Endothelial cell of umbilical vein (primary cell): ENCODE data around the gene CCNK.

Experiments
- EZH2 ChIP-seq: IDR thresholded peaks from 2 replicates; pipeline ENCODE4 v1.6.1; 2012; ENCODE audit warnings: borderline replicate concordance, low read depth, mild to moderate bottlenecking, moderate library complexity, low read length, inconsistent platforms; ENCODE audit not compliant: severe bottlenecking
- GATA2 ChIP-seq: IDR thresholded peaks from 2 replicates; pipeline ENCODE4 v1.7.0; 2011; ENCODE audit warnings: low read depth, mild to moderate bottlenecking, moderate library complexity, mixed read lengths, low read length; ENCODE audit not compliant: insufficient read length, insufficient read depth
- JUN ChIP-seq: IDR thresholded peaks from 2 replicates; pipeline ENCODE4 v1.6.1; 2011; ENCODE audit warnings: borderline replicate concordance, low read depth; ENCODE audit not compliant: insufficient read length, insufficient read depth
- MYC ChIP-seq: IDR thresholded peaks from one replicate; pipeline ENCODE4 v1.6.1; 2011; ENCODE audit warnings: mild to moderate bottlenecking, low read depth, low read length
- POLR2A ChIP-seq: IDR thresholded peaks from 2 replicates; pipeline ENCODE4 v1.6.1; 2012; ENCODE audit warnings: low read depth, mild to moderate bottlenecking, control low read depth, low read length
- POLR2AphosphoS5 ChIP-seq: IDR thresholded peaks from 2 replicates; pipeline ENCODE4 v1.6.1; 2012; ENCODE audit warnings: low read depth, mild to moderate bottlenecking, control low read depth, low read length, moderate library complexity; ENCODE audit not compliant: insufficient read depth
- TF ChIP-seq, protein P1 (sequence below), 2 donors: IDR thresholded peaks; 1 replicate in 1 of 2; 2 replicates in 1 of 2; pipeline ENCODE4 v1.5.1; 2011; ENCODE audit warnings: low read length in 2 of 2, mild to moderate bottlenecking in 2 of 2, moderate library complexity in 2 of 2, control low read depth in 1 of 2, inconsistent platforms in 1 of 2, low read depth in 1 of 2; ENCODE audit not compliant: insufficient read depth in 1 of 2; ENCODE audit errors: extremely low read depth in 1 of 2
- TF ChIP-seq, protein P2 (sequence below): IDR thresholded peaks from 2 replicates; pipeline ENCODE4 v1.6.1; 2011; ENCODE audit not compliant: insufficient read depth, insufficient read length

DNA sequence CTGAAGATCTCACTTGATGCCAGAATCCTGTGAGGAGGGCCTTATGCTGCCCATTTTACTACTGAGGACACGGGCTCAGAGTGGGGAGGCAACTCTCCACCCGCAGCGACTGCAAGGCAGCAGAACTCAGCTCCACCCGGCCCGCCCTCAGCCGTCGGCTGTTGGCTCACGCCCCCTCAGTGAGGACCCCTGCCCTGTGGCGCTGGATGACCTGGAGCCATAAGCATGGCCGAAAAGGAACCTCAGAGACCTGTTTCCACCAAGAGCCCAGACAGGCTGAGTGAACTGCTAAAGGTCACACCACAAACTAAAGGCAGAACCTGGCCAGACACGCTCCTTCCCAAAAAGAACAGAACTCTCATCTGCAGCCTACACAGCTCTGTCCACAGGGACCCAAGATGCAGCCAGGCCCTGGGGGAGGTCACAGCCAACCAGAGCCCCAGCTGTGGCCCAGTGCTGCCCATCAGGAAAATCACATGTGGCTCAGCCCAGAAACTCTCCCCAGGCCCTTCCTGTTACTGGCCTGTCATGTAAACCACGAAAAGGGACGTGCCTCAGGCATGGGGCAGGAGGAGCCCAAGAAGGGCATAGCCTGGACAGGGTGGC lies 32.8 kb downstream of the CCNK start:
- TF ChIP-seq POLR2AphosphoS5 (no peak), POLR2A (no peak), EZH2 (no peak), GATA2 (no peak), MYC (no peak), JUN (no peak)
- TF ChIP-seq, protein P1, sequence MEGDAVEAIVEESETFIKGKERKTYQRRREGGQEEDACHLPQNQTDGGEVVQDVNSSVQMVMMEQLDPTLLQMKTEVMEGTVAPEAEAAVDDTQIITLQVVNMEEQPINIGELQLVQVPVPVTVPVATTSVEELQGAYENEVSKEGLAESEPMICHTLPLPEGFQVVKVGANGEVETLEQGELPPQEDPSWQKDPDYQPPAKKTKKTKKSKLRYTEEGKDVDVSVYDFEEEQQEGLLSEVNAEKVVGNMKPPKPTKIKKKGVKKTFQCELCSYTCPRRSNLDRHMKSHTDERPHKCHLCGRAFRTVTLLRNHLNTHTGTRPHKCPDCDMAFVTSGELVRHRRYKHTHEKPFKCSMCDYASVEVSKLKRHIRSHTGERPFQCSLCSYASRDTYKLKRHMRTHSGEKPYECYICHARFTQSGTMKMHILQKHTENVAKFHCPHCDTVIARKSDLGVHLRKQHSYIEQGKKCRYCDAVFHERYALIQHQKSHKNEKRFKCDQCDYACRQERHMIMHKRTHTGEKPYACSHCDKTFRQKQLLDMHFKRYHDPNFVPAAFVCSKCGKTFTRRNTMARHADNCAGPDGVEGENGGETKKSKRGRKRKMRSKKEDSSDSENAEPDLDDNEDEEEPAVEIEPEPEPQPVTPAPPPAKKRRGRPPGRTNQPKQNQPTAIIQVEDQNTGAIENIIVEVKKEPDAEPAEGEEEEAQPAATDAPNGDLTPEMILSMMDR (IDR thresholded peaks at IDR 0.05; ENCODE audit: extremely low read depth in 1 of 2, insufficient read depth in 1 of 2, low read depth in 1 of 2, low read length in 2 of 2): no peak
- TF ChIP-seq, protein P2, sequence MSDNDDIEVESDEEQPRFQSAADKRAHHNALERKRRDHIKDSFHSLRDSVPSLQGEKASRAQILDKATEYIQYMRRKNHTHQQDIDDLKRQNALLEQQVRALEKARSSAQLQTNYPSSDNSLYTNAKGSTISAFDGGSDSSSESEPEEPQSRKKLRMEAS: no peak
